ENCODE measurements around the gene PLCG2.

The PLCG2 gene

DNA sequence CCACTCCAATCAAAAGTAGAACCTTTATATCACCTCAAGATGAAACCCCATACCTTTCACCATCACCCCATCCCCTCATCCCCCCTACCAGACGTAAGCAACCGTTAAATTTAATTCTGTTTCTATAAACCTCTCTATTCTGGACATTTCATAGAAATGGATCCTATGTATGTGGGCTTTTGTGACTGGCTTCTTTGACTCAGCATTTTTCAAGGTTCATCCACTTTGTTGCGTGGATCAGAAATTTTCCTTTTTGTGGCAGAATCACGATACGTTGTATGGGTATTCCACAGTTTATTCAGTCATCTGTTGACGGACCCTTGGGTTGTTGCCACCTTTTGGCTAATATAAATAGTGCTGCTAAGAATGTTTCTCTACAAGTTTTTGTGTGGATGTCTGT lies 8.6 kb downstream of the PLCG2 start:
- no peak for DNase-seq (ENCODE audit: extremely low read depth, low read depth)
- TF ChIP-seq, protein P1, sequence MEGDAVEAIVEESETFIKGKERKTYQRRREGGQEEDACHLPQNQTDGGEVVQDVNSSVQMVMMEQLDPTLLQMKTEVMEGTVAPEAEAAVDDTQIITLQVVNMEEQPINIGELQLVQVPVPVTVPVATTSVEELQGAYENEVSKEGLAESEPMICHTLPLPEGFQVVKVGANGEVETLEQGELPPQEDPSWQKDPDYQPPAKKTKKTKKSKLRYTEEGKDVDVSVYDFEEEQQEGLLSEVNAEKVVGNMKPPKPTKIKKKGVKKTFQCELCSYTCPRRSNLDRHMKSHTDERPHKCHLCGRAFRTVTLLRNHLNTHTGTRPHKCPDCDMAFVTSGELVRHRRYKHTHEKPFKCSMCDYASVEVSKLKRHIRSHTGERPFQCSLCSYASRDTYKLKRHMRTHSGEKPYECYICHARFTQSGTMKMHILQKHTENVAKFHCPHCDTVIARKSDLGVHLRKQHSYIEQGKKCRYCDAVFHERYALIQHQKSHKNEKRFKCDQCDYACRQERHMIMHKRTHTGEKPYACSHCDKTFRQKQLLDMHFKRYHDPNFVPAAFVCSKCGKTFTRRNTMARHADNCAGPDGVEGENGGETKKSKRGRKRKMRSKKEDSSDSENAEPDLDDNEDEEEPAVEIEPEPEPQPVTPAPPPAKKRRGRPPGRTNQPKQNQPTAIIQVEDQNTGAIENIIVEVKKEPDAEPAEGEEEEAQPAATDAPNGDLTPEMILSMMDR (IDR thresholded peaks at IDR 0.05; ENCODE audit: low read depth, low read length, missing control alignments), result no peak
- H3K4me3 ChIP-seq (replicated peaks; ENCODE audit: low read depth, low read length), result no peak overlapping the region

DNA sequence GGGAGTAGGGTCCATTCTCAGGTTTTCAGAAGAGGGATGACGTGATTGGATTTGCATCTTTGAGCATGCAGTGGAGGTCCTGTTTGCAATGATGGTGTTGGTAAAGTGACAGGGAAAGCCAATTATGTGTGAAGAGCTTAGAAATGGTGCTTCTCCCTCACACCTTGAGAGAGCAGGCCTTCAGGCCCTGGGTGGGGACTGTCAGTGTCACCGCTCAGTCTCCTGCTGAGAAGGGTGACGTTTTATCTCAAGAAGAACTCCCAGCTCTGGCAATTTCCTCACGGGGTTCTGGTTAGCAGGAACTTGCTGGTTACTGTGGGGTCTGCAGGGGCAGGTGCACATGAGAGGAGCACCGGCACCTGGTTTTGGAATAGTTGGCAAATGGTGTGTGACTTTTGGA lies 11.2 kb downstream of the PLCG2 start:
- TF ChIP-seq, protein P1 (IDR thresholded peaks at IDR 0.05; ENCODE audit: low read depth, low read length, missing control alignments), result no peak
- no peak for DNase-seq (ENCODE audit: extremely low read depth, low read depth)
- H3K4me3 ChIP-seq (replicated peaks; ENCODE audit: low read depth, low read length), result no peak overlapping the region

DNA sequence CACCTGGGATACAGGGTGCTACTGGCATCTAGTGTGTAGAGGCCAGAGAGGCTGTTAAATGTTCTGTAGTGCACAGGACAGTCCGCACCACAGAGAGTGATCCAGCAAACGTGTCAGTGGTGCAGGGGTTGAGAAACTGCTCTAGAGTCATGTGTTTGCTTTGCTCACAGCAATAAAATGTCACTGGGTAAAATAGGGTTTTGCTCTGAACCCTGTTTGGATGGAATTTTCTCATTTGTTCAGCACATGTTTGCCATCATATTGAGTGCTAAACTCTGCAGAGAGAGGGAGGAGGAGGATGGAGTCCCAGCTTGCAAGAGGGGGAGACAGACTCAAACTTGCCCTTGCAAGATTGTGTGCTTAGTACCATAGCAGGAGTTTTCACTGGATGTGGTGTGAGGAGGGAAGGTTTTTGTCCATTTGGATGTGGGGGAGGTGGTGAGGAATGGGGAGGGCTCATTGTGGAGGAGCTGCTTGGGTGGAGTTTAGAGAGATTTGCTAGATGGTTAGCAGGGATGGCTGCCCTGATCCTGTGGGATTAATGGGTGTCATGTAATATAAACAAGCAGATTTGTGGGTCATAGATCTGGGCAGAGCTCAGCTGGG lies 11.8 kb downstream of the PLCG2 start:
- no peak for DNase-seq (ENCODE audit: extremely low read depth, low read depth)
- no peak overlapping the region for H3K4me3 ChIP-seq (replicated peaks; ENCODE audit: low read depth, low read length)
- TF ChIP-seq, protein P1 (IDR thresholded peaks at IDR 0.05; ENCODE audit: low read depth, low read length, missing control alignments), result no peak

DNA sequence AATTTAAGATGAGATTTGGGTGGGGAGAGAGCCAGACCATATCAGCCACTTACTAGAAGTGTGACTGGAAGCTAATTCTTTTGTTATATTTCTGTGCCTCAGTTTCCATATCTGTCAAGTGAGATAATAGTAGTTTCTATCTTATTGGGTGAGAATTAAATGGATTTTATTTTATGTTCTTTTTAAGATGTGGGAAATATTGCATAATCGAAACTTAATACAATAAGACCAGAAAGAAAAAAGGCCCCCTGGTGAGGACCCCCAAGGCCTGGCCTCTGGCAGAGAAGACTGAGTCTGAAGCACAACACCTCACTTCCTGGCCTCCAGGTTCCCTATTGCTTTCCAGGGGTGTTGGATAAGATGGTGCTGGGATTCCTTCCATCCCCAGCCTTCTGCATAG lies 13.7 kb downstream of the PLCG2 start:
- H3K4me3 ChIP-seq (replicated peaks; ENCODE audit: low read depth, low read length), result no peak overlapping the region
- TF ChIP-seq, protein P1 (IDR thresholded peaks at IDR 0.05; ENCODE audit: low read depth, low read length, missing control alignments), result no peak
- DNase-seq (ENCODE audit: extremely low read depth, low read depth), result no peak

DNA sequence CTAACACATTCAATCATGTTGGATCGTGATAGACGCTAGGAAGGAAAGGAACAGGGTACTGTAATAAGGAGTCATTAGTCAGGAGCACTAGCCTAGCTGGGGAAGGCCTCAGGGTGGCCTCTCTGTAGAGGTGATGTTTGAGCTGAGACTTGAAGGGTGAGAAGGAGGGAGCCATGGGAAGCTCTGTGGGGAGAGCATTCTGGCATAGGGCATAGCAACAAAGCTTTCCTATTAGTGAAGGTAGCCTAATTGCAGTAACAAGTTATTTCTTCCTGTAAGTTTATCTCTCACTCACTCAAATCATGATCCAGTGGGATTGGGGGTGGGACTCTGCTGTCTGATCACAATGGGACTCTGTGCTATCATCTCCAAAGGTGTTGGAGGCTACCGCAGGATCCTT lies 16.1 kb downstream of the PLCG2 start:
- no peak for DNase-seq (ENCODE audit: extremely low read depth, low read depth)
- no peak overlapping the region for H3K4me3 ChIP-seq (replicated peaks; ENCODE audit: low read depth, low read length)
- TF ChIP-seq, protein P1 (IDR thresholded peaks at IDR 0.05; ENCODE audit: low read depth, low read length, missing control alignments), result no peak

DNA sequence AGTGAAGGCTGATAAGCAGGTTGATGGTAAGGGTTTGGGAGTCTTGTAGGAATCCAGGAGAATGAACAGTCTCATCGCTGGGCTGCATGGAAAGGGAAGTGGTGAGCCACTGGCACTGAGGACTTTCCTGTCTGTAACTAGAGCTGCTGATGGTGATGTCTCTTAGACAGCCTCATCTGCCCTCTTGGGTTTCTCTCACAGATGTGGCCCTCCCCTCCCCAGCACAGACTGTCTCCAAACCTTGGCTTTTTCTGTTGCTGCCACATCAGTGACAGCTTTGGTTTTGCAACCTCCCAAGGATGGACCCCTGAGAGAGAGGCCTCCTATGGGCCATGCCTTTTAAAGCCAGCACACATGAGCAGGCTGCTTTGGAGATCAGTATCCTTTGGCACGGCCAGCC lies 16.9 kb downstream of the PLCG2 start:
- no peak overlapping the region for H3K4me3 ChIP-seq (replicated peaks; ENCODE audit: low read depth, low read length)
- no peak for DNase-seq (ENCODE audit: extremely low read depth, low read depth)
- TF ChIP-seq, protein P1 (IDR thresholded peaks at IDR 0.05; ENCODE audit: low read depth, low read length, missing control alignments), result no peak

All from HFF-Myc (cell line).